GM23338 (cell line): ENCODE results near the gene PTBP2.

Experiments used
- CREB1 ChIP-seq: fragments of 250-450 bp; sonication (Bioruptor Pico); IDR thresholded peaks from 2 replicates; pipeline ENCODE4 v1.5.0; 2020; ENCODE audit warnings: low read depth, mild to moderate bottlenecking, moderate library complexity
- ETS1 ChIP-seq: IDR thresholded peaks from 2 replicates; pipeline ENCODE4 v1.6.1; 2016; ENCODE audit warnings: antibody characterized with exemption
- EZH2 ChIP-seq: fragments of 200-600 bp; sonication (generic); IDR thresholded peaks from one replicate; pipeline ENCODE4 v1.8.0; 2017; ENCODE audit warnings: antibody characterized with exemption, mild to moderate bottlenecking, low read depth; ENCODE audit not compliant: unreplicated experiment
- EZH2phosphoT487 ChIP-seq: fragments of 200-600 bp; sonication (generic); IDR thresholded peaks from one replicate; pipeline ENCODE4 v1.8.1; 2018; ENCODE audit warnings: antibody characterized with exemption; ENCODE audit not compliant: unreplicated experiment
- JUNB ChIP-seq: IDR thresholded peaks from one replicate; pipeline ENCODE4 v1.6.1; 2016; ENCODE audit warnings: antibody characterized with exemption; ENCODE audit not compliant: unreplicated experiment
- POLR2AphosphoS5 ChIP-seq: IDR thresholded peaks from 2 replicates; pipeline ENCODE4 v1.6.1; 2016; ENCODE audit warnings: antibody characterized with exemption, low read depth
- REST ChIP-seq: IDR thresholded peaks from one replicate; pipeline ENCODE4 v1.6.1; 2018; ENCODE audit warnings: antibody characterized with exemption; ENCODE audit not compliant: unreplicated experiment
- STAT1 ChIP-seq: IDR thresholded peaks from one replicate; pipeline ENCODE4 v1.6.1; 2016; ENCODE audit warnings: antibody characterized with exemption; ENCODE audit not compliant: unreplicated experiment
- TF ChIP-seq, protein P1 (sequence below), 2 experiments: fragments of 200-600 bp in 1 of 2; sonication (generic) in 1 of 2; conservative IDR thresholded peaks; 2 replicates each; pipeline versions ENCODE4 v1.5.1 to v1.6.1; 2016 to 2017; ENCODE audit warnings: antibody characterized with exemption in 2 of 2, low read depth in 2 of 2, mild to moderate bottlenecking in 2 of 2, moderate library complexity in 1 of 2

DNA sequence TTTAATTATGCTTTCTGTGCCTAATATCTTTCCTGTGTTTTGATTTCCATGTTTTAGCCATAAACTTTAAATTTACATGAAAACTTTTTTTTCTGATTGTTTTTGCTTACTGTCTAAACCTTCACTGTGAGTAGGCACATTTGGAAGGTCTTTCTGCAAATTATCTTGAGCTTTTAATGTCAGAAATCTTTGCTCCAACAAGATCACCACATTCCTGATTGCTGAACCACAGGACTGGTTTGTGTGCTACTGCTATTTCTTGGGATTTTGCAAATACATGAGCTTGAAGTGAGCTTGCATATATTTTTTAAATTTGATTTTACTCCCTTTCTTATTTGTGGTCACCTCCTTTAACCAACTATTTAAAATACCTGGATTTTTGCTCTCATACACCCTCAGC, 61.3 kb downstream of the PTBP2 start:
- TF ChIP-seq CREB1 (CRISPR knock-in tag) = no peak
- no peak for TF ChIP-seq ETS1
- TF ChIP-seq, protein P1, sequence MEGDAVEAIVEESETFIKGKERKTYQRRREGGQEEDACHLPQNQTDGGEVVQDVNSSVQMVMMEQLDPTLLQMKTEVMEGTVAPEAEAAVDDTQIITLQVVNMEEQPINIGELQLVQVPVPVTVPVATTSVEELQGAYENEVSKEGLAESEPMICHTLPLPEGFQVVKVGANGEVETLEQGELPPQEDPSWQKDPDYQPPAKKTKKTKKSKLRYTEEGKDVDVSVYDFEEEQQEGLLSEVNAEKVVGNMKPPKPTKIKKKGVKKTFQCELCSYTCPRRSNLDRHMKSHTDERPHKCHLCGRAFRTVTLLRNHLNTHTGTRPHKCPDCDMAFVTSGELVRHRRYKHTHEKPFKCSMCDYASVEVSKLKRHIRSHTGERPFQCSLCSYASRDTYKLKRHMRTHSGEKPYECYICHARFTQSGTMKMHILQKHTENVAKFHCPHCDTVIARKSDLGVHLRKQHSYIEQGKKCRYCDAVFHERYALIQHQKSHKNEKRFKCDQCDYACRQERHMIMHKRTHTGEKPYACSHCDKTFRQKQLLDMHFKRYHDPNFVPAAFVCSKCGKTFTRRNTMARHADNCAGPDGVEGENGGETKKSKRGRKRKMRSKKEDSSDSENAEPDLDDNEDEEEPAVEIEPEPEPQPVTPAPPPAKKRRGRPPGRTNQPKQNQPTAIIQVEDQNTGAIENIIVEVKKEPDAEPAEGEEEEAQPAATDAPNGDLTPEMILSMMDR (conservative IDR thresholded peaks at IDR 0.05; ENCODE audit: low read depth in 2 of 2) = no peak
- no peak for TF ChIP-seq POLR2AphosphoS5
- TF ChIP-seq EZH2phosphoT487 = no peak
- no peak for TF ChIP-seq EZH2
- no peak for TF ChIP-seq REST
- no peak for TF ChIP-seq JUNB
- no peak for TF ChIP-seq STAT1
